A549 treated with AZD2906 at 1 μM for 4 hours (cell line): Measurements from ENCODE around the gene CYFIP2. TPM values are rescaled to one million over a fixed set of nuclear protein-coding genes. Genes with fewer than 3 reads are reported as not detected.

Experiments used
- total RNA-seq: library from RNA; stranded (reverse); fragments of 200-300 nt; extraction: Qiagen RNA extraction; gene quantifications from 5 replicates; pipeline ENCODE4 v1.2.3, GENCODE V29; 2022

Gene CYFIP2
- total RNA-seq: 18.2 to 21.6 TPM (median 19.9 TPM) in 5 replicates

GRCh38 chr5:157265714-157266285 lies at the start of gene CYFIP2:
Gene CYFIP2 (plus strand): TSS chr5:157266123. CDS start chr5:157285362, 19,239 bp downstream.

Other genes with a start within 250 kb of the CYFIP2 start
- gene HAVCR1, start 207.0 kb upstream of the CYFIP2 start, total RNA-seq: 26.8 to 45.6 TPM (median 30.4 TPM) in 5 replicates
- 0.17 to 0.62 TPM (median 0.24 TPM) in 5 replicates for gene HAVCR2, start 157.1 kb upstream of the CYFIP2 start, total RNA-seq
- gene MED7, start 123.3 kb upstream of the CYFIP2 start, total RNA-seq: 14.7 to 18.0 TPM (median 15.8 TPM) in 5 replicates
- not detected in 5 replicates for gene GARIN3, start 99.9 kb upstream of the CYFIP2 start, total RNA-seq
- gene ITK, start 85.3 kb upstream of the CYFIP2 start, total RNA-seq: 0.05 to 0.32 TPM (median 0.08 TPM) in 5 replicates
- 9.1 to 11.9 TPM (median 10.0 TPM) in 5 replicates for gene NIPAL4, start 194.1 kb downstream of the CYFIP2 start, total RNA-seq